Kidney epithelial cell (primary cell): ENCODE data around the gene SURF2. TPM values are rescaled to one million over a fixed set of nuclear protein-coding genes. Genes with fewer than 3 reads are reported as not detected.
"Not testable (repeated sequence)": the region's sequence is repeated elsewhere in the genome, so short reads cannot be mapped to it uniquely, and the experiment has no call there.

ENCODE experiments used
- DNase-seq: peaks from one replicate; pipeline ENCODE4 v3.0.0-alpha.2; 2010; ENCODE audit warnings: low read depth
- H3K27me3 ChIP-seq: 2 replicates; pipeline ENCODE4 v1.6.0; 2011; ENCODE audit warnings: low read length; ENCODE audit not compliant: control insufficient read depth, insufficient read depth
- H3K36me3 ChIP-seq: 2 replicates; pipeline ENCODE4 v1.5.1; 2011; ENCODE audit warnings: low read length; ENCODE audit not compliant: control insufficient read depth, insufficient read depth
- H3K4me3 ChIP-seq: 2 replicates; pipeline ENCODE4 v1.5.1; 2011; ENCODE audit warnings: low read depth, mild to moderate bottlenecking, control low read depth, low read length
- total RNA-seq: library from RNA; depleted of rRNA; stranded (reverse); fragments of >200 nt; gene quantifications from 2 replicates; pipeline ENCODE4 v1.2.3, GENCODE V29; 2015
- TF ChIP-seq, protein P1 (sequence below): IDR thresholded peaks from 2 replicates; pipeline ENCODE4 v1.5.1; 2011; ENCODE audit warnings: mild to moderate bottlenecking, moderate library complexity, low read length, control low read depth, inconsistent platforms; ENCODE audit not compliant: insufficient read depth, poor library complexity, severe bottlenecking

The SURF2 gene
- total RNA-seq, 1 donor from 2014 or later, result 38.7 TPM

DNA sequence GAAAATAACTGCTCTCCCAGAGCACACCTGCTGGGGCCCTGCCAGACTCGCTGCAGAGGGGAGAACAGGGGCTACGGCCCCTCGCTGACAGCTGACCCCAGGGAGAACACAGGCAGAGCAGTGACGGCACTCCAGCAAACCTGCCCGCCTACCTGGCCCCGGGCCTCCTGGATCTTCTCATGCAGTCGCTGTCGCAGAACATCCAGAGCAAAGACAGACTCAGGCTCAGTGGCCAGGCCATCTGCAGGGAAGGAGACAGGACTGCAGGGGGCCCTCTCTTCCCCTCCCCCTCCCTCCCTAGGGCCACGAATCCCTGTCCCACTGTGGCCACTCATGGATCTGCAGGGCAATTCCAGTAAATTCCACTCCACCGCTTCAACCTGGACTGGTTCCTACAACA, 22.8 kb upstream of the SURF2 start:
- Histone ChIP-seq H3K4me3 (no peak overlapping the region), H3K36me3 (peaks cover 11% of the 10 kb centered on the region), H3K27me3 (no peaks in the 10 kb centered on the region)
- no peak for DNase-seq
- TF ChIP-seq, protein P1, sequence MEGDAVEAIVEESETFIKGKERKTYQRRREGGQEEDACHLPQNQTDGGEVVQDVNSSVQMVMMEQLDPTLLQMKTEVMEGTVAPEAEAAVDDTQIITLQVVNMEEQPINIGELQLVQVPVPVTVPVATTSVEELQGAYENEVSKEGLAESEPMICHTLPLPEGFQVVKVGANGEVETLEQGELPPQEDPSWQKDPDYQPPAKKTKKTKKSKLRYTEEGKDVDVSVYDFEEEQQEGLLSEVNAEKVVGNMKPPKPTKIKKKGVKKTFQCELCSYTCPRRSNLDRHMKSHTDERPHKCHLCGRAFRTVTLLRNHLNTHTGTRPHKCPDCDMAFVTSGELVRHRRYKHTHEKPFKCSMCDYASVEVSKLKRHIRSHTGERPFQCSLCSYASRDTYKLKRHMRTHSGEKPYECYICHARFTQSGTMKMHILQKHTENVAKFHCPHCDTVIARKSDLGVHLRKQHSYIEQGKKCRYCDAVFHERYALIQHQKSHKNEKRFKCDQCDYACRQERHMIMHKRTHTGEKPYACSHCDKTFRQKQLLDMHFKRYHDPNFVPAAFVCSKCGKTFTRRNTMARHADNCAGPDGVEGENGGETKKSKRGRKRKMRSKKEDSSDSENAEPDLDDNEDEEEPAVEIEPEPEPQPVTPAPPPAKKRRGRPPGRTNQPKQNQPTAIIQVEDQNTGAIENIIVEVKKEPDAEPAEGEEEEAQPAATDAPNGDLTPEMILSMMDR, result no peak

DNA sequence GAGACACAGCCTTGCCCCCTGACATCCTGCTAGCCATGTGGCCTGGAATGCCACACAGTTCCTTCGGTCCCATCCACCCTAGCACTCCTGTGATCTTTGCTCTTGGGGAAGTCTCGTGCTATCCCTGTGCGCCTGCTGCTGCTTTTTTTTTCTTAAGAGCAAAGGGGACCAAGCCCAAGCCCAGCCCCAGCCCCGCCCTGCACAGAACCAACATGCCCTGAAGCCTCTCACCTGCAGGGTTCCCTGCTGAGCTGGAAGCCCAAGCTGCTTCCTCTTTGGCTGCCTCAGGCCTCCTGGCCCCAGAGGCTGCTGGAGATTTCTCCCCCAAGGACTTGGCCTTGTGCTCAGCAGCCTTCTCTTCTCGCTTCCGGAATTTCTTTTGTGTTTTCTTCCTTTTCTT, 22.2 kb upstream of the SURF2 start:
- H3K36me3 ChIP-seq, result peaks cover 11% of the 10 kb centered on the region
- H3K27me3 ChIP-seq, result no peaks in the 10 kb centered on the region
- no peak for DNase-seq
- H3K4me3 ChIP-seq, result no peak overlapping the region
- TF ChIP-seq, protein P1, result no peak

DNA sequence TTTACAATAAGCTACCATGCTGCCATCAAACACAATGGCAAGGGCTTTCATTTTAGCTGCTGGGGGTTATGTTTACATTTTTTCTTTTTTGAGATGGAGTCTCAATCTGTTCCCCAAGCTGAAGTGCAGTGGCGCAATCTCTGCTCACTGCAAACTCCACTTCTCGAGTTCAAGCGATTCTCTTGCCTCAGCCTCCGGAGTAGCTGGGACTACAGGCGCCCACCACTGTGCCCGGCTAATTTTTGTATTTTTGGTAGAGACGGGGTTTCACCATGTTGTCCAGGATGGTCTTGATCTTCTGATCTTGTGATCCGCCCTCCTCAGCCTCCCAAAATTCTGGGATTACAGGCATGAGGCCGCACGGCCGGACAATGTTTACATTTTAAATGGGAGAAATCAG, 21.5 kb upstream of the SURF2 start:
- not testable (repeated sequence) for DNase-seq, H3K27me3 ChIP-seq
- Histone ChIP-seq H3K36me3 (peaks cover 11% of the 10 kb centered on the region), H3K4me3 (peak overlapping the region; percentile 96)

DNA sequence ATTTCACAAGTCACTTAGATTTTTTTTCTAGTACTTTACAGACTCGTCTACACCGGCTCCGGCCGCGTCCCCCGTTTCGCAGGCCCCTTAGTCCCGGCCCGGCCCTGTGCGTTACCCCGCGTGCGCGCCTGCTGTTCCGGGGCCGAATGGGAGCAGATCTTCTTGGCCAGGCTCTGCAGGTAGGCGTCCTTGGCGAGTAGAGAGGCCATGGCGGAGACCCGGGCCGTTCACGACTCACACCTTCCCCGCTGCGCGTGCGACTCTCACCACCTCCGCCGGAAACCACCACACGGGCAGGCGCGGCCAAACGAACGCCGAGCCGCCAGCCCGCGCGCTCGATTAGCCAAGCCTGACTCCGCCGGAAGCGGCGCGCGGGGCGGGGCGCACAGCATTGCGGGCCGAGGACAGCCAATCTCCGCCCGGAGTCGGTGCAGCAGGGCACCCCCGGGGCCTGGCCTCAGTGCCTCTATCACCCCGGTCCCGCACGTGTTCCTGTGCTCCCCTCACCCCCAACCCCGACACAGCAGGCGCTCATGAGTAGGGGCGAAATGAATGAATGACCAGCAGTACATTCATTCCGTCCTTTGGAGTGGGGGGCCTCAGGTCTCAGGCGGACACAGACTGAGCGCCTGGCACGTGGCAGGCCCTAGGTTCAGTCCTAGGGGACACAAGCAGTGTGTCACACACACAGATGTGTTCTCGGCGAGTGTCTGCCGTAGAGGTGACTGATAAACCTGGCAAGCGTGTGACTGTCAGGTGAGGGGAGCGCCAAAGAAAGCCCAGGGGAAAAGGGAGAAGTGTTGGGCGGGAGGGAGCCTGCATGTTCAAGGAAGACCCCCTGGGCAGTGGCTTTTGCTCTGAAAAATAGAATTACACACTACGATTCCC, 20.2 kb upstream of the SURF2 start, which contains the start of gene SURF6:
Gene SURF6 (minus strand): TSS at position 265 of the 888 bp plus-strand sequence. CDS start 56 bp downstream, at position 209.
- TF ChIP-seq, protein P1, result no peak
- Histone ChIP-seq H3K27me3 (no peaks in the 10 kb centered on the region), H3K36me3 (peaks cover 11% of the 10 kb centered on the region), H3K4me3 (peak within 1 kb of the TSS; percentile 96)
- peak; percentile 42 for DNase-seq

DNA sequence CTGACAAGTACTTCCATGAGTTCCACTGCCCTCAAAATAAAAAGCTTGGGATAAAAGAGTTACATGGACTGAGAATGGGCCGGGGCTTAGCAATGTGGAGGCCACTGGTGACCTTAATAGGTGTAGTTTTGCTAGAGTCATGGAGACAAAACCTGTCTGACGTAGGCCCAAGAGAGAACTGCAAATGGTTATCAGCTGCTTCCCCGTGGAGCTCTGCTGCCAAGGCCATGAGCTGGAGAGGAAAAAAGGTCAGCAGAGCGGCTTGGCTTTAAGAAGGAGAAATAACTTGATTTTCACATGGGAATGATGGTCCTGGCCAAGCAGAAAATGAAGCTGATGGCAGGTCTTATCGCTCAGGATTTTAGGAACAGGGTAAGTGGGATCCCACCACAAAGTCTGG, 16.7 kb upstream of the SURF2 start:
- H3K4me3 ChIP-seq, result no peak overlapping the region
- peaks cover 1% of the 10 kb centered on the region for H3K36me3 ChIP-seq
- TF ChIP-seq, protein P1, result no peak
- no peak for DNase-seq
- H3K27me3 ChIP-seq, result no peaks in the 10 kb centered on the region

DNA sequence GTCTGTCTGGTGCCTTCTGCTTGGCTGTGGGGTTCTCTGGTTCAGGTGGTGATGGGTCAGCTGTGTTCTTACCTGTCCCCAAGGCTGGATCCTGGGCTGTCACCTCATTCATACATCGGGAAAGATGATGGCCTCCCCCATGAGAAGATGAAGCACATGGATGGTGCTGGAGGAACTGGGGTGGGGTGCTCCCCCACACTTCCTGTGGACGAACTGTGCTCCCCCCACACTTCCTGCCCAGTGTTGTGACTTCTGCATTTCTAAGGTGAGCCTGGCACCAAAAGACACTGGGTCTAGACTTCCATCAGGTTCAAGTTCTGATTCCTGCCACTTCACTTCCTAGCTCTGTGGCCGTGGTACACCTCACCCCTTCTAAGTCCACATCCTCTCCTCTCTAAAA, 16.1 kb upstream of the SURF2 start:
- no peak overlapping the region for H3K4me3 ChIP-seq
- H3K36me3 ChIP-seq, result peaks cover 1% of the 10 kb centered on the region
- TF ChIP-seq, protein P1, result no peak
- H3K27me3 ChIP-seq, result no peaks in the 10 kb centered on the region
- no peak for DNase-seq
